IMR-90 (cell line): ENCODE results near the gene BAD. TPM values are rescaled to one million over a fixed set of nuclear protein-coding genes. Genes with fewer than 3 reads are reported as not detected.
A peak's percentile ranks its signal among the peaks of the same experiment; 100 is the strongest.

Experiments
- ATAC-seq: fragments of 200-7000 bp; cut with Tn5 transposase; 2 replicates; pipeline ENCODE4 v1.9.1; 2020; ENCODE audit warnings: low read depth, mild to moderate bottlenecking, moderate library complexity
- BruUV-seq: library from RNA; stranded (reverse); fragments of 400-500 nt; replicated peaks from 2 replicates; lab custom pipeline; 2021; lab: Mats Ljungman, UMichigan
- CTCF ChIA-PET: fragments of 300-600 bp; formaldehyde crosslinking; extraction: SDS; loops from one replicate; lab custom pipeline; 2021; ENCODE audit warnings: antibody characterized with exemption; lab: Yijun Ruan, JAX
- POLR2A ChIA-PET: fragments of 300-600 bp; sonication (Branson Sonifier 250); formaldehyde crosslinking; loops from one replicate; lab custom pipeline; 2022; ENCODE audit warnings: antibody characterized with exemption; ENCODE audit not compliant: unreplicated experiment; lab: Charles Lee
- DNase-seq: peaks from one replicate; pipeline ENCODE4 v3.0.0; 2013
- H2AFZ ChIP-seq: replicated peaks from 2 replicates; pipeline ENCODE3; 2013; ENCODE audit warnings: low read length, mild to moderate bottlenecking; ENCODE audit not compliant: poor library complexity
- H2AK5ac ChIP-seq: 2 replicates; pipeline ENCODE4 v1.6.1; 2013; ENCODE audit warnings: low read depth, low read length, inconsistent platforms
- H2AK9ac ChIP-seq: replicated peaks from 2 replicates; pipeline ENCODE3; 2013; ENCODE audit warnings: mild to moderate bottlenecking, low read depth, low read length, moderate library complexity; ENCODE audit not compliant: poor library complexity
- H2BK120ac ChIP-seq: 2 replicates; pipeline ENCODE4 v1.6.1; 2013; ENCODE audit warnings: low read depth, low read length, inconsistent platforms
- H2BK15ac ChIP-seq: 3 replicates; pipeline ENCODE4 v1.6.1; 2013; ENCODE audit warnings: low read depth, low read length, inconsistent platforms
- H2BK20ac ChIP-seq: 2 replicates; pipeline ENCODE4 v1.6.1; 2013; ENCODE audit warnings: low read depth, mild to moderate bottlenecking, inconsistent platforms, low read length, moderate library complexity
- H2BK5ac ChIP-seq: 2 replicates; pipeline ENCODE4 v1.6.1; 2013; ENCODE audit warnings: mild to moderate bottlenecking, low read depth, low read length, inconsistent platforms; ENCODE audit not compliant: poor library complexity, severe bottlenecking
- H3K14ac ChIP-seq: replicated peaks from 2 replicates; pipeline ENCODE4 v1.6.1; 2013; ENCODE audit warnings: low read depth, low read length, inconsistent platforms
- H3K18ac ChIP-seq: 2 replicates; pipeline ENCODE4 v1.6.1; 2013; ENCODE audit warnings: low read depth, low read length, control low read depth
- H3K23ac ChIP-seq: 2 replicates; pipeline ENCODE4 v1.6.1; 2013; ENCODE audit warnings: low read depth, low read length, inconsistent platforms
- H3K27ac ChIP-seq: 2 replicates; pipeline ENCODE4 v1.5.1; 2013; ENCODE audit warnings: mild to moderate bottlenecking, control low read depth, low read length; ENCODE audit not compliant: insufficient read depth
- H3K27me3 ChIP-seq: 2 replicates; pipeline ENCODE4 v1.6.1; 2013; ENCODE audit warnings: low read length; ENCODE audit not compliant: control insufficient read depth, insufficient read depth
- H3K36me3 ChIP-seq: 2 replicates; pipeline ENCODE4 v1.6.1; 2013; ENCODE audit warnings: low read length, mixed read lengths; ENCODE audit not compliant: control insufficient read depth, insufficient read depth
- H3K4ac ChIP-seq: 2 replicates; pipeline ENCODE4 v1.6.1; 2013; ENCODE audit warnings: low read depth, low read length, inconsistent platforms
- H3K4me1 ChIP-seq: 2 replicates; pipeline ENCODE4 v1.6.1; 2013; ENCODE audit warnings: low read length, mixed read lengths; ENCODE audit not compliant: control insufficient read depth, insufficient read depth
- H3K4me2 ChIP-seq: 2 replicates; pipeline ENCODE4 v1.6.1; 2013; ENCODE audit warnings: low read depth, mild to moderate bottlenecking, control low read depth, low read length, moderate library complexity
- H3K4me3 ChIP-seq: 2 replicates; pipeline ENCODE4 v1.5.1; 2013; ENCODE audit warnings: low read depth, mild to moderate bottlenecking, control low read depth, low read length, moderate library complexity; ENCODE audit not compliant: insufficient read depth
- H3K56ac ChIP-seq: 2 replicates; pipeline ENCODE4 v1.6.1; 2013; ENCODE audit warnings: low read length, inconsistent platforms; ENCODE audit not compliant: insufficient read depth; ENCODE audit errors: extremely low read depth
- H3K79me1 ChIP-seq, 2 experiments: 2 replicates each; pipeline ENCODE4 v1.6.1; 2013; ENCODE audit warnings: low read length in 2 of 2, inconsistent platforms in 1 of 2, low read depth in 1 of 2
- H3K9ac ChIP-seq: 2 replicates; pipeline ENCODE4 v1.6.1; 2013; ENCODE audit warnings: low read depth, low read length, control low read depth
- H3K9me1 ChIP-seq: 2 replicates; pipeline ENCODE4 v1.6.1; 2013; ENCODE audit warnings: low read length, inconsistent platforms; ENCODE audit not compliant: insufficient read depth
- H3K9me3 ChIP-seq: 2 replicates; pipeline ENCODE4 v1.6.1; 2013; ENCODE audit warnings: low read length; ENCODE audit not compliant: control insufficient read depth, insufficient read depth
- H4K20me1 ChIP-seq: 2 replicates; pipeline ENCODE4 v1.6.1; 2013; ENCODE audit warnings: low read length, inconsistent platforms; ENCODE audit not compliant: insufficient read depth
- H4K5ac ChIP-seq: 2 replicates; pipeline ENCODE4 v1.6.1; 2013; ENCODE audit warnings: mild to moderate bottlenecking, low read depth, low read length, control low read depth
- H4K8ac ChIP-seq, 2 experiments: 2 replicates each; pipeline ENCODE4 v1.6.1; 2013; ENCODE audit warnings: low read depth in 2 of 2, low read length in 2 of 2, control low read depth in 1 of 2, inconsistent platforms in 1 of 2
- H4K91ac ChIP-seq: 2 replicates; pipeline ENCODE4 v1.6.1; 2013; ENCODE audit warnings: low read depth, low read length, inconsistent platforms; ENCODE audit not compliant: insufficient read depth
- CEBPB ChIP-seq: IDR thresholded peaks from 2 replicates; pipeline ENCODE4 v1.6.1; 2012; ENCODE audit warnings: low read depth, low read length, improper control_type of control experiment
- FOS ChIP-seq: fragments of 150-350 bp; IDR thresholded peaks from 2 replicates; pipeline ENCODE4 v1.6.1; 2016; ENCODE audit warnings: low read depth, low read length
- MAFK ChIP-seq: IDR thresholded peaks from 2 replicates; pipeline ENCODE4 v1.6.1; 2012; ENCODE audit warnings: low read depth, low read length, improper control_type of control experiment
- MAZ ChIP-seq: IDR thresholded peaks from 2 replicates; pipeline ENCODE4 v1.6.1; 2012; ENCODE audit warnings: low read depth, mild to moderate bottlenecking, low read length, improper control_type of control experiment, moderate library complexity, borderline replicate concordance
- MXI1 ChIP-seq: IDR thresholded peaks from 2 replicates; pipeline ENCODE4 v1.6.1; 2012; ENCODE audit warnings: low read depth, mild to moderate bottlenecking, low read length, moderate library complexity, borderline replicate concordance
- POLR2A ChIP-seq: IDR thresholded peaks from 2 replicates; pipeline ENCODE4 v1.6.1; 2012; ENCODE audit warnings: mild to moderate bottlenecking, low read depth, low read length
- WGBS, 2 experiments: methylation state at CpG; one replicate each; pipeline versions ENCODE4 v1.1.5 to v1.1.7; 2013; ENCODE audit warnings: missing lambda C conversion rate in 2 of 2; ENCODE audit not compliant: insufficient read length in 1 of 2; ENCODE audit errors: extremely low coverage in 2 of 2; 5-methylcytosine and 5-hydroxymethylcytosine counted together
- dilution Hi-C: fragments of 300-500 bp; cut with HindIII; formaldehyde crosslinking; loops from one replicate; pipeline ENCODE4 v1.14.3; 2018; ENCODE audit warnings: low sequenced_read_pairs; ENCODE audit not compliant: unreplicated experiment
- in situ Hi-C: fragments of 300-500 bp; cut with MboI; formaldehyde crosslinking; loops from 3 replicates; pipeline ENCODE4 v1.14.3; 2019; ENCODE audit warnings: low sequenced_read_pairs, inconsistent platforms, mixed read lengths
- intact Hi-C: fragments of 100-400 bp; cut with micrococcal nuclease; formaldehyde crosslinking; loops from 2 replicates; pipeline ENCODE4 v1.10.0; 2022
- polyA plus RNA-seq, 3 experiments: library from polyadenylated mRNA; depleted of rRNA; stranded (reverse); fragments of >200 nt; gene quantifications; 2 replicates each; pipeline ENCODE4 v1.2.3, GENCODE V29; 2012; ENCODE audit warnings: low replicate concordance in 1 of 3
- total RNA-seq: library from RNA; depleted of rRNA; stranded (reverse); fragments of >200 nt; gene quantifications from 2 replicates; pipeline ENCODE4 v1.2.3, GENCODE V29; 2012

Gene BAD
- total and polyA plus RNA-seq, 2 of the 4 experiments (the other 2 are of a cell fraction) = 30.3 to 68.0 TPM

DNA sequence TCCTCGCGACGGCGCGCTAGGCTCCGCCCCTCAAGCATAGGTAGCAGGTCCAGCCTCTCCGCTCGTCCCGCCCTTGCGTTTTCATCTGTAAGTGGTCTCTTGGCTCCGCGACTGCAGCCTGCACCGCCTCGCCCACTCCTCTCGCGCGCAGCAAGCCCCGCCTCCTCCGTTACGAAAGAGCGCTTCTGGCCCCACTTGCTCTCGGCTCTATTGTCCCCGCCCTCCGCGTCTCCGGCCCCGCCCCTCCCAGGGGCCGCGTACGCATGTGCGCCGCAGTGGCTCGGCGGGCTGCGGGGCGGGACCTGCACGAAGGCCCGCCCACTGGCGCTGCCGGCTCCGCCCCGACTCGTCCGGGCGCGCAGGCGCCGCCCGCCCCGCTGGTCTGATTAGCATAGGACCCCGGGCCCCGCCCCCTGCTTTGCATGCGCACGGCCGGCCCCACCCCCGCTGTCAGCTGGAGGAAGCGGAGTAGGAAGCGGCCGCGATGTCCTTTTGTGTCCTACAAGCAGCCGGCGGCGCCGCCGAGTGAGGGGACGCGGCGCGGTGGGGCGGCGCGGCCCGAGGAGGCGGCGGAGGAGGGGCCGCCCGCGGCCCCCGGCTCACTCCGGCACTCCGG lies 20.7 kb upstream of the BAD start, which contains the start of gene ESRRA:
Gene ESRRA, plus strand, starts transcription at position 450 of the 616 bp plus-strand sequence. CDS start 1,656 bp downstream, outside the sequence.
- Histone ChIP-seq H4K20me1 (peaks cover 11% of the 10 kb centered on the region), H3K9me1 (no peaks in the 10 kb centered on the region), H2AK5ac (peak within 1 kb of the TSS; percentile 83), H3K9me3 (no peaks in the 10 kb centered on the region), H3K23ac (peak within 1 kb of the TSS; percentile 80), H3K4me2 (peak within 1 kb of the TSS; percentile 90), H3K18ac (no peak within 1 kb of the TSS), H4K91ac (peak within 1 kb of the TSS; percentile 53; the same call in 1 of the 2 replicates), H2AFZ (peak within 1 kb of the TSS; percentile 94), H3K14ac (peak within 1 kb of the TSS; percentile 88), H4K8ac (peak within 1 kb of the TSS; percentile 15 to 60; a peak in 3 of 4 replicates), H2BK15ac (no peak within 1 kb of the TSS), H2BK20ac (no peak within 1 kb of the TSS), H2BK120ac (peak within 1 kb of the TSS; percentile 17; the same call in 1 of the 2 replicates), H3K9ac (peak within 1 kb of the TSS; percentile 80), H2BK5ac (peak within 1 kb of the TSS; percentile 66), H3K27me3 (peaks cover 7% of the 10 kb centered on the region), H4K5ac (peak within 1 kb of the TSS; percentile 1; the same call in 1 of the 2 replicates), H3K27ac (peak within 1 kb of the TSS; percentile 86), H3K56ac (peak within 1 kb of the TSS; percentile 32), H2AK9ac (peak within 1 kb of the TSS; percentile 92), H3K36me3 (no peaks in the 10 kb centered on the region), H3K79me1 (peaks cover 14 to 24% of the 10 kb centered on the region in 2 experiments; a peak in 3 of 4 replicates), H3K4ac (peak within 1 kb of the TSS; percentile 56), H3K4me1 (peaks cover 12% of the 10 kb centered on the region), H3K4me3 (peak within 1 kb of the TSS; percentile 58)
- WGBS, 2 experiments = 0% methylated on average over 50 of the region's 81 CpGs; no CpG with 5 or more reads in 1 of the 2 experiments
- ChIA-PET CTCF (interaction anchor here (0.6 to 1.8 kb wide), 6 partner anchors 17 to 101 kb away, joined by 3 to 13 read pairs (median 4); partner anchors contain the start of gene BAD), POLR2A (interaction anchor here (1.6 kb wide), 1 partner anchor 12 kb away, joined by 4 read pairs; the partner anchor contains the start of genes PRDX5 and TRMT112)
- dilution Hi-C loops (no loop called here), in situ Hi-C loops (no loop called here), intact Hi-C loops (loop anchor here (1.0 to 10.0 kb wide), 2 partner anchors 35 to 300 kb away; no protein-coding TSS in a partner anchor)
- peak; percentile 96 for DNase-seq
- peak; percentile 88 for ATAC-seq
- BruUV-seq = no TSS peak
- no peak for TF ChIP-seq FOS
- peak; percentile 86 for TF ChIP-seq CEBPB
- TF ChIP-seq POLR2A = peak; percentile 43; the same call in 1 of the 2 replicates
- TF ChIP-seq MXI1 = peak; percentile 77
- peak; percentile 86; the same call in 1 of the 2 replicates for TF ChIP-seq MAZ
- no peak for TF ChIP-seq MAFK
